GM19467 (cell line): ENCODE measurements around the gene RAB39A.

Source experiments
- ATAC-seq: cut with Tn5 transposase; IDR thresholded peaks from one replicate; pipeline ENCODE4 v1.9.1; 2021; ENCODE audit warnings: mild to moderate bottlenecking, moderate library complexity; ENCODE audit not compliant: unreplicated experiment

RAB39A gene

GRCh38 chr11:107957109-107957588 is 28.9 kb downstream of the RAB39A start:
- no peak for ATAC-seq

GRCh38 chr11:107961480-107961879 is 33.2 kb downstream of the RAB39A start:
- no peak for ATAC-seq

GRCh38 chr11:107962181-107962580 is 33.9 kb downstream of the RAB39A start:
- no peak for ATAC-seq

GRCh38 chr11:107963091-107963490 is 34.8 kb downstream of the RAB39A start:
- no peak for ATAC-seq

GRCh38 chr11:107969219-107969618 is 41.0 kb downstream of the RAB39A start:
- ATAC-seq: no peak

- ATAC-seq: no peak
These were observed 41.8 kb downstream of the RAB39A start for GRCh38 chr11:107970049-107970448.

GRCh38 chr11:107973641-107974040 is 45.4 kb downstream of the RAB39A start:
- no peak for ATAC-seq

GRCh38 chr11:107988397-107989158 is 60.3 kb downstream of the RAB39A start:
- no peak for ATAC-seq

- ATAC-seq: no peak
These were observed 63.7 kb downstream of the RAB39A start for GRCh38 chr11:107991868-107992414.

GRCh38 chr11:107996006-107996776 is 67.9 kb downstream of the RAB39A start:
- ATAC-seq: no peak

GRCh38 chr11:107998761-107999160 is 70.5 kb downstream of the RAB39A start:
- ATAC-seq: no peak

GRCh38 chr11:107999759-108000455 is 71.7 kb downstream of the RAB39A start:
- ATAC-seq: no peak

GRCh38 chr11:108002476-108002875 is 74.2 kb downstream of the RAB39A start:
- ATAC-seq: no peak

GRCh38 chr11:108003623-108004022 is 75.4 kb downstream of the RAB39A start:
- ATAC-seq: no peak

GRCh38 chr11:108007819-108008218 is 79.6 kb downstream of the RAB39A start:
- ATAC-seq: no peak

- ATAC-seq: peak; percentile 85
These were observed 80.6 kb downstream of the RAB39A start, which contains the start of gene CUL5 for GRCh38 chr11:108008656-108009496. Gene CUL5 (plus strand): TSS chr11:108008898. CDS start chr11:108009349, 451 bp downstream.

GRCh38 chr11:108009497-108010370 is 81.5 kb downstream of the RAB39A start:
- ATAC-seq: no peak

- no peak for ATAC-seq
These were observed 84.0 kb downstream of the RAB39A start for GRCh38 chr11:108012139-108012725.
